COLO668 (cell line): ENCODE measurements around the gene PAQR9.

Experiments
- DNase-seq: peaks from one replicate; lab custom pipeline; 2025; ENCODE audit not compliant: unreplicated experiment; lab: John Stamatoyannopoulos, UW

The PAQR9 gene

GRCh38 chr3:142983318-142983717, 19.8 kb upstream of the PAQR9 start:
- DNase-seq = no peak

GRCh38 chr3:142982038-142982773, 18.7 kb upstream of the PAQR9 start:
- no peak for DNase-seq

- DNase-seq = no peak
Measured at GRCh38 chr3:142981108-142981507, 17.6 kb upstream of the PAQR9 start.

- no peak for DNase-seq
Measured at GRCh38 chr3:142977399-142977728, 13.9 kb upstream of the PAQR9 start.

GRCh38 chr3:142976621-142977398, 13.3 kb upstream of the PAQR9 start:
- no peak for DNase-seq

- DNase-seq = no peak
Measured at GRCh38 chr3:142975316-142975995, 12.0 kb upstream of the PAQR9 start.

GRCh38 chr3:142973217-142974009, 9.9 kb upstream of the PAQR9 start:
- no peak for DNase-seq

GRCh38 chr3:142972092-142972753, 8.7 kb upstream of the PAQR9 start:
- DNase-seq = no peak

- DNase-seq = no peak
Measured at GRCh38 chr3:142971431-142971830, 8.0 kb upstream of the PAQR9 start.

- DNase-seq = no peak
Measured at GRCh38 chr3:142968319-142969025, 5.0 kb upstream of the PAQR9 start.

GRCh38 chr3:142966808-142967207, 3.3 kb upstream of the PAQR9 start:
- DNase-seq = no peak

GRCh38 chr3:142965581-142965980, 2.1 kb upstream of the PAQR9 start:
- no peak for DNase-seq

- DNase-seq = peak; percentile 63
Measured at GRCh38 chr3:142963234-142963515, 299 bp downstream of the PAQR9 start.

GRCh38 chr3:142962520-142963233, 797 bp downstream of the PAQR9 start:
- no peak for DNase-seq

- no peak for DNase-seq
Measured at GRCh38 chr3:142962175-142962519, 1.3 kb downstream of the PAQR9 start.

GRCh38 chr3:142961539-142961938, 1.9 kb downstream of the PAQR9 start:
- no peak for DNase-seq

GRCh38 chr3:142960322-142960850, 3.1 kb downstream of the PAQR9 start:
- no peak for DNase-seq

GRCh38 chr3:142958707-142959106, 4.8 kb downstream of the PAQR9 start:
- no peak for DNase-seq

- no peak for DNase-seq
Measured at GRCh38 chr3:142953443-142953842, 10.0 kb downstream of the PAQR9 start.
